ENCODE measurements around the gene B3GNT4. TPM values are rescaled to one million over a fixed set of nuclear protein-coding genes. Genes with fewer than 3 reads are reported as not detected.
"Not testable (repeated sequence)": the region's sequence is repeated elsewhere in the genome, so short reads cannot be mapped to it uniquely, and the experiment has no call there.

B3GNT4 gene
- total RNA-seq, 4 donors from 2014 or later = 0.24 to 0.37 TPM; not detected in 2

DNA sequence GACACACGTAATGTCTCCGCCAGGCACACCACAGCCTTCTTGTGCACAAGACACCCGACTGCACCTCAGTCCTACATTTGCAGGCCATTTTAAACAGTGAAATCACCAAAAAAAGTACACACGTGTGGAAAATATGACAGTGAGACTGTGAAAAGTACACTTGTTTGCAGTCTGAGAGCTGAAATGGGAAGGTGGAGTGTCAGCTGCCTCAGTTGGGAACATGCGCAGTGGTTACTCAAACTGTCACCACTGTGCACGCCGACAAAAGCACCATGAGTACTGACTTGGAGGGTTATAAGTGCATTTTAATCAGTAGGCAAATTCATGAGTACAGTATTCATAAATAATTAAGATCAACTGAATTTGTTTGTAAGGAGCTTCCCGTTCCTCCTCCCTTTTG, 47.0 kb downstream of the B3GNT4 start:
- TF ChIP-seq, protein P1, sequence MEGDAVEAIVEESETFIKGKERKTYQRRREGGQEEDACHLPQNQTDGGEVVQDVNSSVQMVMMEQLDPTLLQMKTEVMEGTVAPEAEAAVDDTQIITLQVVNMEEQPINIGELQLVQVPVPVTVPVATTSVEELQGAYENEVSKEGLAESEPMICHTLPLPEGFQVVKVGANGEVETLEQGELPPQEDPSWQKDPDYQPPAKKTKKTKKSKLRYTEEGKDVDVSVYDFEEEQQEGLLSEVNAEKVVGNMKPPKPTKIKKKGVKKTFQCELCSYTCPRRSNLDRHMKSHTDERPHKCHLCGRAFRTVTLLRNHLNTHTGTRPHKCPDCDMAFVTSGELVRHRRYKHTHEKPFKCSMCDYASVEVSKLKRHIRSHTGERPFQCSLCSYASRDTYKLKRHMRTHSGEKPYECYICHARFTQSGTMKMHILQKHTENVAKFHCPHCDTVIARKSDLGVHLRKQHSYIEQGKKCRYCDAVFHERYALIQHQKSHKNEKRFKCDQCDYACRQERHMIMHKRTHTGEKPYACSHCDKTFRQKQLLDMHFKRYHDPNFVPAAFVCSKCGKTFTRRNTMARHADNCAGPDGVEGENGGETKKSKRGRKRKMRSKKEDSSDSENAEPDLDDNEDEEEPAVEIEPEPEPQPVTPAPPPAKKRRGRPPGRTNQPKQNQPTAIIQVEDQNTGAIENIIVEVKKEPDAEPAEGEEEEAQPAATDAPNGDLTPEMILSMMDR (IDR thresholded peaks at IDR 0.05) = no peak
- no peak for DNase-seq (ENCODE audit: low spot score)
- no peak for ATAC-seq (ENCODE audit: low FRiP score)

DNA sequence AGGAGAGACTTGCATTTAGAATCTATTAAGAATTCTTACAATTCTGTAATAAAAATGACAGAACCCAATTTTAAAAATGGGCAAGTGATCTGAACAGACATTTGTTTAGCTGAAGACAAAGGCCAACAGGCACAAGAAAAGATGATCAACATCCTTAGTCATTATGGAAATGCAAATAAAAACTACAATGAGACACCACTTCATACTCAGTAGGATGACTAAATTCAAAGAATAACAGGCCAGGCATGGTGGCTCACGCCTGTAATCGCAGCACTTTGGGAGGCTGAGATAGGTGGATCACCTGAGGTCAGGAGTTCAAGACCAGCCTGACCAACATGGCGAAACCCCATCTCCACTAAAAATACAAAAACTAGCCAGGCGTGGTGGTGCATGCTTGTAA, 55.0 kb downstream of the B3GNT4 start:
- not testable (repeated sequence) for DNase-seq (ENCODE audit: low spot score); ATAC-seq (ENCODE audit: low FRiP score)

Small RNA genes within 50 kb of the gene (small RNA-seq; reads per million reads assigned to genes)
- gene DIABLO = not detected

Other genes starting within 250 kb of the B3GNT4 start
- 1 to 10 TPM; 2.8 to 4.9 (median 3.4) TPM for gene BCL7A, start 181.8 kb upstream of the B3GNT4 start, total RNA-seq
- 10 to 100 TPM; 17.4 to 49.6 (median 32.6) TPM for gene MLXIP, start 125.0 kb upstream of the B3GNT4 start, total RNA-seq
- gene IL31, start 29.5 kb upstream of the B3GNT4 start, total RNA-seq = not detected
- gene LRRC43, start 20.6 kb upstream of the B3GNT4 start, total RNA-seq = 1 to 10 TPM in 2 of 4 donors, under 1 TPM in 1, not detected in 1; 0.84 to 1.6 (median 1.1) TPM
- gene DIABLO, start 22.3 kb downstream of the B3GNT4 start, total RNA-seq = 10 to 100 TPM; 40.7 to 54.3 (median 48.7) TPM
- gene VPS33A, start 62.8 kb downstream of the B3GNT4 start, total RNA-seq = 10 to 100 TPM in 3 of 4 donors, 1 to 10 TPM in 1; 8.7 to 17.7 (median 11.0) TPM
- gene CLIP1, start 219.0 kb downstream of the B3GNT4 start, total RNA-seq = 100 to 1,000 TPM in 1 of 4 donors, 10 to 100 TPM in 3; 72.8 to 189 (median 91.7) TPM